ENCODE data around the gene TMEM271. TPM values are rescaled to one million over a fixed set of nuclear protein-coding genes. Genes with fewer than 3 reads are reported as not detected.

TMEM271 gene
- total RNA-seq, 2 donors from 2014 or later: not detected

DNA sequence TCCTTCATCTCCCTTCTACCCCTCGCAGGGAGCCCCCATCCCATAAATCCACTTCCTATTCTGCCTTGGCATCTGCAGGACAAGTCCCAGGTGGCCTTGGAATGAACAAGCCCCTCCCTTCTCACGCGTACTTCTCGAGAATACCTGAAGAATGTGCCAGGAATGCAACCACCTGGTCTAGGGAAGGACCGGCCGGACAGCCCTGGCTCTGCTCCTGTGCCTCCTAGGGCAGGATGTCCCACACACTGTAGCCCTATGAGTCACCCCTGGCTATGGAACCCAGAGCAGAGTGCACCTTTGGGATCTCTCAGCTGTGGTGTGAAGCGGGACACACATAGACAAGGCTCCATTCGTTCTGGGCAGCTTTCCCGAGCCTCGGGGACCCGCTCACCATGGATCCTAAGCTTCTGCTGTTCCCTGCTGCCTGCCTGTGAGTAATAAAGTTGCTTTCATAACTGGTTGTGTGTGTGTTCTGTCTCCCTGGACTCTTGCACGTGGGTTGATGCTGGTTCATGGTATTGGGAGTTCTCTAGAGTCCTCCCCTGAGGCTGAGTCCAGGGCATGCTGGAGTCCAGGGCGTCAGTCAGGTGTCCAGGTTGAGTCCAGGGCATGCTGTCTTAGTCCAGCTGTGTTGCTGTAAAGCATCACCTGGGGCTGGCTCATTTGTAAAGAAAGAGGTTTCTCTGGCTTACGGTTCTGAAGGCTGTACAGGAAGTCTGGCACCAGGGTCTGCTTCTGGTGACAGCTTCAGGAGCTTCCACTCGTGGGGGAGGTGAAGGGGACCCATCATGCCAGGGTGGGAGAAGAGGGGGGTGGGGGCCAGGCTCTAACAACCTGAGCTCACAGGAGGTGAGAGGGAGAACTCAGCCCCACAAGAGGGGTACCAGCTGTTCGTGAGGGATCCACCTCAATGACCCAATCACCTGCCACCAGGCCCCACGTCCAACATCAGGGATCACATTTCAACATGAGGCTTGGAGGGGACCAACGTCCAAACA, 41.8 kb upstream of the TMEM271 start:
- Mint-ChIP-seq H3K27ac (peak overlapping the region; percentile 20), H3K27me3 (ENCODE audit: insufficient read depth) (peaks cover 7% of the 10 kb centered on the region), H3K4me1 (no peaks in the 10 kb centered on the region), H3K4me3 (no peak overlapping the region), H3K36me3 (ENCODE audit: low read depth) (no peaks in the 10 kb centered on the region), H3K9me3 (peaks cover 5% of the 10 kb centered on the region)
- no peaks in the 10 kb centered on the region for H3K36me3 ChIP-seq (ENCODE audit: control insufficient read depth, insufficient read depth, low read length)
- no peaks in the 10 kb centered on the region for H3K4me1 ChIP-seq (ENCODE audit: control insufficient read depth, insufficient read depth, low read length)
- 84 to 87% methylated on average over 15 to 18 of the region's 18 CpGs for WGBS, 2 experiments (ENCODE audit: insufficient coverage in 1 of 2, insufficient read length in 1 of 2)
- no peak overlapping the region for H3K9ac ChIP-seq (ENCODE audit: extremely low read depth, low read length, poor library complexity, severe bottlenecking)
- peak; percentile 86 for DNase-seq
- TF ChIP-seq, protein P1, sequence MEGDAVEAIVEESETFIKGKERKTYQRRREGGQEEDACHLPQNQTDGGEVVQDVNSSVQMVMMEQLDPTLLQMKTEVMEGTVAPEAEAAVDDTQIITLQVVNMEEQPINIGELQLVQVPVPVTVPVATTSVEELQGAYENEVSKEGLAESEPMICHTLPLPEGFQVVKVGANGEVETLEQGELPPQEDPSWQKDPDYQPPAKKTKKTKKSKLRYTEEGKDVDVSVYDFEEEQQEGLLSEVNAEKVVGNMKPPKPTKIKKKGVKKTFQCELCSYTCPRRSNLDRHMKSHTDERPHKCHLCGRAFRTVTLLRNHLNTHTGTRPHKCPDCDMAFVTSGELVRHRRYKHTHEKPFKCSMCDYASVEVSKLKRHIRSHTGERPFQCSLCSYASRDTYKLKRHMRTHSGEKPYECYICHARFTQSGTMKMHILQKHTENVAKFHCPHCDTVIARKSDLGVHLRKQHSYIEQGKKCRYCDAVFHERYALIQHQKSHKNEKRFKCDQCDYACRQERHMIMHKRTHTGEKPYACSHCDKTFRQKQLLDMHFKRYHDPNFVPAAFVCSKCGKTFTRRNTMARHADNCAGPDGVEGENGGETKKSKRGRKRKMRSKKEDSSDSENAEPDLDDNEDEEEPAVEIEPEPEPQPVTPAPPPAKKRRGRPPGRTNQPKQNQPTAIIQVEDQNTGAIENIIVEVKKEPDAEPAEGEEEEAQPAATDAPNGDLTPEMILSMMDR (conservative IDR thresholded peaks at IDR 0.05): no peak
- H3K4me3 ChIP-seq (ENCODE audit: low read length): no peak overlapping the region
- H3K27ac ChIP-seq (ENCODE audit: low read depth, low read length): no peak overlapping the region
- H3K27me3 ChIP-seq (ENCODE audit: control insufficient read depth, insufficient read depth, low read length, poor library complexity, severe bottlenecking): peaks cover 5% of the 10 kb centered on the region
- H3K9me3 ChIP-seq (ENCODE audit: control insufficient read depth, low read length): no peaks in the 10 kb centered on the region

DNA sequence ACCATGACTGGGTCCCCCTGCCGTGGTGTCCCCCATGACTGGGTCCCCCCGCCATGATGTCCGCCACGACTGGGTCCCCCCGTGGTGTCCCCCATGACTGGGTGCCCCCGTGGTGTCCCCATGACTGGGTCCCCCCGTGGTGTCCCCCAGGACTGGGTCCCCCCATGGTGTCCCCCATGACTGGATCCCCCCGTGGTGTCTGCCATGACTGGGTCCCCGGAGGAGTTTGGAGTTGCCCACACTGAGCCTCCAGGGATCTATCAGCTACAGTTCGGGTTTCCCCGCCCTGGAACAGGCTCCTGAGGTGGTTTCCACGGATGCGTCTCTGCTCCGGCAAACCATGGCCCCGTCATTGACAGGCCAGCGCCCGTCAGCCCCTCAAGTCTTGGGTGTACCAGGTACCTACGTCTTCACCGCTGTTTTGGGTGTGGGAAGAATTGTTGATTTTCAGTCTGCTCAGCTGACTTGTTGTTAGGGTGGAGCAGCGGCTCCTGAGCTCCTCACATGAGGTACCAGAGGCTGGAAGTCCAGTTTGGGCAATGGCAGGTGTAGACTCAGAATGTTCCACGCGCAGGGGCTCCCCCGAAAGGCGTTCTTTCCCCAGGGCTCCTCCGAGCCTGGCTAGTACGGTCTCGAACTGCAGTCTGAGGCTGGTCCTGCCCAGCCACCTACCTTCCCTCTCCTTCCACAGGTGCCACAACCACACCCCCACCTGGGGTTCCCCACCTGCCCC, 41.0 kb upstream of the TMEM271 start:
- Histone ChIP-seq H3K4me3 (ENCODE audit: low read length) (no peak overlapping the region), H3K27me3 (ENCODE audit: control insufficient read depth, insufficient read depth, low read length, poor library complexity, severe bottlenecking) (no peaks in the 10 kb centered on the region), H3K36me3 (ENCODE audit: control insufficient read depth, insufficient read depth, low read length) (no peaks in the 10 kb centered on the region), H3K9me3 (ENCODE audit: control insufficient read depth, low read length) (no peaks in the 10 kb centered on the region), H3K27ac (ENCODE audit: low read depth, low read length) (no peak overlapping the region), H3K4me1 (ENCODE audit: control insufficient read depth, insufficient read depth, low read length) (no peaks in the 10 kb centered on the region), H3K9ac (ENCODE audit: extremely low read depth, low read length, poor library complexity, severe bottlenecking) (no peak overlapping the region)
- TF ChIP-seq, protein P1 (conservative IDR thresholded peaks at IDR 0.05): no peak
- 92 to 98% methylated on average over 13 to 27 of the region's 27 CpGs for WGBS, 2 experiments (ENCODE audit: insufficient coverage in 1 of 2, insufficient read length in 1 of 2)
- no peak overlapping the region for H3K27ac Mint-ChIP-seq
- no peak for DNase-seq
- no peak overlapping the region for H3K4me3 Mint-ChIP-seq
- no peaks in the 10 kb centered on the region for H3K36me3 Mint-ChIP-seq (ENCODE audit: low read depth)
- H3K9me3 Mint-ChIP-seq: peaks cover 5% of the 10 kb centered on the region
- H3K27me3 Mint-ChIP-seq (ENCODE audit: insufficient read depth): peaks cover 7% of the 10 kb centered on the region
- no peaks in the 10 kb centered on the region for H3K4me1 Mint-ChIP-seq

DNA sequence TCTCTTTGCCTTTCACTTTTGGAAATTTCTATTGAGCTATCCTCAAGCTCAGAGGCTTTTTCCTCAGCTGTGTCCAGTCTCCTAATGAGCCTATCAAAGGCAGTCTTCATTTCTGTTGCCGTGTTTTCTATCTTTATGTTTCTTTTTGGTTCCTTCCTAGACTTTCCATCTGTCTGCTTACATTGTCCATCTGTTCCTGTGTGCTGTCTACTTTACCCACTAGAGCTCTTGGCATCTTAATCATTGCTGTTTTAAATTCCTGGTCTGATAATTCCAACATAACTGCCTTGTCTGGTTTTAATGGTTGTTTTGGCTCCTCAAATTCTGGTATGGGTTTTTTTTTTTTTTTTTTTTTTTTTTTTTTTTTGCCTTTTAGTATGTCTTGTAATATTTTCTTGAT, 40.0 kb upstream of the TMEM271 start:
- Mint-ChIP-seq H3K36me3 (ENCODE audit: low read depth) (no peaks in the 10 kb centered on the region), H3K9me3 (peaks cover 5% of the 10 kb centered on the region), H3K27ac (no peak overlapping the region), H3K4me3 (no peak overlapping the region), H3K4me1 (no peaks in the 10 kb centered on the region), H3K27me3 (ENCODE audit: insufficient read depth) (peaks cover 8% of the 10 kb centered on the region)
- no peak overlapping the region for H3K4me3 ChIP-seq (ENCODE audit: low read length)
- no peak overlapping the region for H3K27ac ChIP-seq (ENCODE audit: low read depth, low read length)
- DNase-seq: no peak
- H3K4me1 ChIP-seq (ENCODE audit: control insufficient read depth, insufficient read depth, low read length): no peaks in the 10 kb centered on the region
- H3K9me3 ChIP-seq (ENCODE audit: control insufficient read depth, low read length): no peaks in the 10 kb centered on the region
- WGBS, 2 experiments (ENCODE audit: insufficient coverage in 1 of 2, insufficient read length in 1 of 2): 89 to 94% methylated on average over 1 of the region's 1 CpG
- no peaks in the 10 kb centered on the region for H3K36me3 ChIP-seq (ENCODE audit: control insufficient read depth, insufficient read depth, low read length)
- no peaks in the 10 kb centered on the region for H3K27me3 ChIP-seq (ENCODE audit: control insufficient read depth, insufficient read depth, low read length, poor library complexity, severe bottlenecking)
- H3K9ac ChIP-seq (ENCODE audit: extremely low read depth, low read length, poor library complexity, severe bottlenecking): no peak overlapping the region
- TF ChIP-seq, protein P1 (conservative IDR thresholded peaks at IDR 0.05): no peak
